Activated CD4-positive, alpha-beta T cell treated with anti-CD3 and anti-CD28 coated beads, Interleukin-2, amount 10 ng/mL, durations not matched to agents 7 days and 5 days (primary cell): ENCODE data around the gene LRP3. TPM values are rescaled to one million over a fixed set of nuclear protein-coding genes. Genes with fewer than 3 reads are reported as not detected.

Experiments
- CTCF ChIA-PET: fragments of 350-600 bp; sonication (Branson Sonifier 250); formaldehyde crosslinking; loops from one replicate; lab custom pipeline; 2021; ENCODE audit warnings: antibody characterized with exemption; lab: Charles Lee
- POLR2A ChIA-PET: fragments of 350-600 bp; sonication (Branson Sonifier 250); formaldehyde crosslinking; loops from one replicate; lab custom pipeline; 2021; ENCODE audit warnings: antibody characterized with exemption; lab: Charles Lee
- DNase-seq: peaks from one replicate; pipeline ENCODE4 v3.0.0-alpha.2; 2020
- H3K27ac Mint-ChIP-seq: one replicate; pipeline ENCODE4 v1.8.0; 2021; ENCODE audit warnings: mild to moderate bottlenecking, moderate library complexity, mixed read lengths
- H3K27me3 Mint-ChIP-seq: one replicate; pipeline ENCODE4 v1.8.0; 2021; ENCODE audit warnings: mixed read lengths
- H3K36me3 Mint-ChIP-seq: one replicate; pipeline ENCODE4 v1.8.0; 2021; ENCODE audit warnings: low read depth, mixed read lengths
- H3K4me1 Mint-ChIP-seq: one replicate; pipeline ENCODE4 v1.8.0; 2021; ENCODE audit warnings: mixed read lengths
- H3K4me3 Mint-ChIP-seq: one replicate; pipeline ENCODE4 v1.8.0; 2021; ENCODE audit warnings: mild to moderate bottlenecking, moderate library complexity, mixed read lengths
- H3K9me3 Mint-ChIP-seq: one replicate; pipeline ENCODE4 v1.8.0; 2021; ENCODE audit warnings: mixed read lengths
- total RNA-seq, 2 experiments: library from RNA; stranded (reverse); gene quantifications; one replicate each; pipeline ENCODE4 v1.2.3, GENCODE V29; 2021

Gene LRP3
- total RNA-seq, 2 experiments from 2014 or later, result 0.08 to 0.20 TPM

DNA sequence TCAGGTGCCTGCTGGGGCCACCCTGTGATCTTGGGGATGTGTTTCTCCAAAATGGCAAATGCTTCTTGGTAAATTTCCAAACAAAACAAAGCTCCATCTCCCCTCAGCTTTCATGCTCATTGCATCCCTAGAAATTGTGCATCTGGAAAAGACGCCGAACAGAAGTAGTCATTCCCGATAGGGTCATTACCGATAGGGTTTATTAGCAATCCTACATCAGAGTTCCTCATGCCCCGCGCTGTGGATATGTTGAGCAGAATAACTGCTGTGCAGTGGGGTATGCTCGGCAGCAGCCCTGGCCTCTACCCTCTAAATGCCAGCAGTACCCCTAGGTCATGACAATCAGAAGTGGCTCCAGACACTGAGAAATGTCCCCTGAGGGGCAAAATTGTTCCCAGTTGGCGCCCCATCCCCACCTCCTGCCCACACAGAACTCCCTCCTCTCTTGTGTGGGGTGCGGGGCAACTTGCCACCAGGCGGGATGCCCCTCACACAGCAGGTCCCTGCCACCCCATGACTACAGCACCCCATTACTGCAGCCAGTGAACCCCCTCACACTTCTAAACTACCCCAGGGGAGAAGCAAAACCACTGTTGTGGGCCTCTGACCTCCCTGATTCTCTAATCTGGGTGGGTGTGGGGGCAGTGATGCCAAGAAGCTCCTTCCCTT is 44.5 kb downstream of the LRP3 start:
- POLR2A ChIA-PET, result no interaction called here
- H3K36me3 Mint-ChIP-seq, result no peaks in the 10 kb centered on the region
- CTCF ChIA-PET, result interaction anchor here (1.3 kb wide), 1 partner anchor 168 kb away, joined by 4 read pairs; no protein-coding TSS in a partner anchor

DNA sequence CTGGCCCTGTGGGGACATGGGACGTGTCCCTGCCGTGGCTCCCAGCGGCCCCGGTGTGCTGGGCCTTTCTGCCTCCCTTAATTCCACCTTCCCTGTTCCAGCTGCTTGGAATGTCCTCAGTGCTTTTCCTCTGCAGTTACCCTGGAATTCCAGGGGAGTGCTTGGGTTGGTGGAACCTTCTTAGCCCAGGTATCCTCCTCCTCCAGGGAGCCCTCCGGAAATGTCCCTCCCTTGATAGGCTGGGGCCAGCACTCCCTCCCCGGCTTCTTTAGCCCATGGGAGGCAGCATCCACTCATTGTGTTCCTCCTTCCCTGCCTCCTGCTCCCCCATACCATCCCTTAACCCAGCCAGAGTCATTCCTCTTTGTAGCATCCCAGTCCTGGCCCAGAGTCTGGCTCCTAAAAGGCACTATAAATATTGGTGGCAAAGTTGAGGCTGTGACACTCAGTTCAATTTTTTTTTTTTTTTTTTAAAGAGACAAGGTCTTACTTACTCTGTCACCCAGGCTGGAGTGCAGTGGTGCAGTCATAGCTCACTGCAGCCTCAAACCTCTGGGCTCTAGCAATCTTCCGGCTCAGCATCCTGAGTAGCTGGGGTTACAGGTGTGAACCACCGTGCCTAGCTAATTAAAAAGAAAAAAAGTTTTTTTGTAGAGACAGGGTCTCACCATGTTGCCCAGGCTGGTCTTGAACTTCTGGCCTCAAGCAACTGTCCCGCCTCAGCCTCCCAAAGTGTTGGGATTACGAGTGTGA is 45.3 kb downstream of the LRP3 start:
- Mint-ChIP-seq H3K27me3 (no peaks in the 10 kb centered on the region), H3K9me3 (no peaks in the 10 kb centered on the region), H3K4me3 (no peak overlapping the region), H3K36me3 (no peaks in the 10 kb centered on the region), H3K27ac (no peak overlapping the region), H3K4me1 (peaks cover 6% of the 10 kb centered on the region)
- ChIA-PET POLR2A (no interaction called here), CTCF (interaction anchor here (0.5 to 1.3 kb wide), 2 partner anchors 73 to 167 kb away, joined by 3 to 4 read pairs; no protein-coding TSS in a partner anchor)
- DNase-seq, result no peak

More for the DNA sequence above, 44.5 kb downstream of the LRP3 start:
- no peaks in the 10 kb centered on the region for H3K27me3 Mint-ChIP-seq
- no peaks in the 10 kb centered on the region for H3K9me3 Mint-ChIP-seq
- peaks cover 6% of the 10 kb centered on the region for H3K4me1 Mint-ChIP-seq
- H3K27ac Mint-ChIP-seq, result no peak overlapping the region
- no peak overlapping the region for H3K4me3 Mint-ChIP-seq
- no peak for DNase-seq

DNA sequence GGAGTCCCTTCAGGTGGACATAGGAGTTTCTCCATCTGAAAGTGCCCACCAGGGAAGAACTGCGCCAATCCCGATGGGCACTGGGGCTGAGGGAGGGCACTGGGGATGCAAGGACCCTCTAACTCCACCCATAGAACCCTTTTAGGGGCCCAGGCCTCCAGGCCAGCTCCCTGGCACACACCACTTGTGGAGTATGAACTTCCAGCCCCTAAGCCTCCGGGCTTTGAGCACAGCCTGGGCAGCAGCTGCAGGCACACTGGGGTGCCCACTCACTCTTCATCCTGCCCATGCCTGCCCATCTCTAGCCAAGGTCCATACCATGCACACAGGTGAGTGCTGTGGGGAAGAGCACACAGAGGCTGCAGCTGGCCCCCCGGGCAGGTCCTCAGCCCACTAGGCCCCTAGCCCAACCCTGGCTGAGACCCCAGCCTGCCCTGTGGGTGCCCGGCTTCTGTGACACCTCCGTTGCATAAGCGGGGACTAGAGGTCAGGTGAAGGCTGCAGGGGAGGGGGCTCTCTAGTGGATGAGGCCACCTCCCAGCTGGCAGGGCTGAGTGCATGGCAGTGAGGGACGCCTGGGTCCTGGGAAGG is 46.1 kb downstream of the LRP3 start:
- ChIA-PET CTCF (interaction anchor here (0.5 to 1.3 kb wide), 2 partner anchors 73 to 166 kb away, joined by 3 to 4 read pairs; no protein-coding TSS in a partner anchor), POLR2A (interaction anchor here (0.7 kb wide), 1 partner anchor 28 kb away, joined by 7 read pairs; no protein-coding TSS in a partner anchor)
- no peak overlapping the region for H3K4me3 Mint-ChIP-seq

DNA sequence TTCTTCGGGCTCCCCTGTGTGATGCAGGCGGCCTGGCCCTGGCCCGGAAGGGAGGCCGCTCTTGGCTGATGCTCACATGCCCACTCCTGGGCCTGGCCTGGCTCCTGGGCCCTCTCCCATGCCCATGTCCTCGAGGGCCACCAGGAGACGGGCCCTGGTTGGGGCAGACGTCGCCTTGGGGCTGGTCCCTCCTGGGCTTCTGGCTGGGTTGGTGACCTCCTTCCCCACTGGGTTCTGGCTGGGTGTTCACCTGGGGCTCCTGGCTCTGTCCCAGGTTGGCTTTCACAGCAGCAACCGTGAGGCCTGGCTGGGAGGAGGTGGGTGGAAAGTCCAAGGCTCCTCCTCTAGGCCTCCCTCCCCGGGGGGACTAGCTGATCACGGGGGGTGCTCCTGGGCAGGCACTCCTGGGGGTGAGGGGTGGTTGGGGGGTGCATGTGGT is 47.0 kb downstream of the LRP3 start:
- no peak overlapping the region for H3K4me3 Mint-ChIP-seq
- POLR2A ChIA-PET, result no interaction called here

More for the DNA sequence above, 46.1 kb downstream of the LRP3 start:
- no peaks in the 10 kb centered on the region for H3K36me3 Mint-ChIP-seq
- H3K27me3 Mint-ChIP-seq, result no peaks in the 10 kb centered on the region
- H3K4me1 Mint-ChIP-seq, result peaks cover 3% of the 10 kb centered on the region
- H3K27ac Mint-ChIP-seq, result no peak overlapping the region
- no peaks in the 10 kb centered on the region for H3K9me3 Mint-ChIP-seq
- DNase-seq, result no peak

DNA sequence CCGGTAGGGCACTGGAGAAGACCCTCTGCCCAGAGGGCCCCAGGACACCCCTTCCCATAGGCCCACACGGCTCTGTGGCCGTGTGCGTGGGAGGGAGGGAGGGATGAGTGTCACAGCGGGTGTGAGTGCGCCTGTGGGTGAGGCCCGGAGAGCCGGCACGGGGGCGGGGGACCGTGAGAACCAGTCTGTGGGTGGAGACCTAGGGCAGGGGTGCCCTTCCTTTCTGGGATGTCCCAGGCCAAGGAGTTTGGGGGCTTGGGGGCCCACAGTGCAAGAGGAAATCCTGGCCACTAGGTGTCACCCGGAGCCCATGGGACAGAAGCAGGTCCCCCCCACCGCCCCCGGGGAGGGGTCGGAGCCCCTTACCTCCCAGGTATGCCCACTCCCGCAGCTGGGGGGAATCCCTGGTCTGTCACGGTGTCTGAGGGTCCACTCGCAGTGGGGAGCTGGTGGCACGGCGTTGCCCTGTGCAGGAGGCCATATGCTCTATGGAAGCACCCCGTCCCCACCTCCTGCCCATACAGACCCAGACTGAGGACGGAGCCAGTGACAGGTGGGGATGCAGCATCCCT is 47.5 kb downstream of the LRP3 start:
- no peak overlapping the region for H3K4me3 Mint-ChIP-seq
- H3K9me3 Mint-ChIP-seq, result no peaks in the 10 kb centered on the region
- H3K27me3 Mint-ChIP-seq, result no peaks in the 10 kb centered on the region
- no peaks in the 10 kb centered on the region for H3K36me3 Mint-ChIP-seq
- POLR2A ChIA-PET, result no interaction called here
- DNase-seq, result no peak
- CTCF ChIA-PET, result interaction anchor here (0.6 kb wide), 1 partner anchor 1104 kb away, joined by 3 read pairs; no protein-coding TSS in a partner anchor
- no peak overlapping the region for H3K27ac Mint-ChIP-seq
- no peaks in the 10 kb centered on the region for H3K4me1 Mint-ChIP-seq

More for the DNA sequence above, 47.0 kb downstream of the LRP3 start:
- Mint-ChIP-seq H3K27ac (no peak overlapping the region), H3K36me3 (no peaks in the 10 kb centered on the region), H3K27me3 (no peaks in the 10 kb centered on the region), H3K4me1 (no peaks in the 10 kb centered on the region), H3K9me3 (no peaks in the 10 kb centered on the region)
- DNase-seq, result no peak
- CTCF ChIA-PET, result interaction anchor here (0.6 kb wide), 1 partner anchor 1104 kb away, joined by 3 read pairs; no protein-coding TSS in a partner anchor

DNA sequence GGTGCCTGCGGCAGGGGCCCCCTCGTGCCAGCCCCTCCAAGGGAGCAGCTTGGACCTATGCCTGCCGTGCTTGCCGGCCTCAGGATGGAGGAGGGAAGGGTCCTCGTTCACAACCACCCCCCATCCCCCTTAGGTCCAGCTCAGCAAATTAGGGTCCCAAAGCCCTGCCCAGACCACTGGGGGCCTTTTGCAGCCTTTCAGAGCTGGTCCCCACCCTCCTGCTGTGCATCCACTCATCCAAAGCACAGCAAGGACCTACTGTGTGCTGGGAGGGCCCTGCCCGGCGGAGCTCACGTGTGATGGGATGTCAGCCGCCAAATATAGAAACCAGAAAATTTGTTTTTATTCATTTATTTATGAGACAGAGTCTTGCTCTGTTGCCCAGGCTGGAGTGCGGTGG is 48.0 kb downstream of the LRP3 start:
- ChIA-PET POLR2A (no interaction called here), CTCF (no interaction called here)
- H3K27me3 Mint-ChIP-seq, result no peaks in the 10 kb centered on the region
- no peaks in the 10 kb centered on the region for H3K4me1 Mint-ChIP-seq
- H3K27ac Mint-ChIP-seq, result no peak overlapping the region
- H3K4me3 Mint-ChIP-seq, result no peak overlapping the region
- no peaks in the 10 kb centered on the region for H3K36me3 Mint-ChIP-seq
- no peaks in the 10 kb centered on the region for H3K9me3 Mint-ChIP-seq
- DNase-seq, result no peak

DNA sequence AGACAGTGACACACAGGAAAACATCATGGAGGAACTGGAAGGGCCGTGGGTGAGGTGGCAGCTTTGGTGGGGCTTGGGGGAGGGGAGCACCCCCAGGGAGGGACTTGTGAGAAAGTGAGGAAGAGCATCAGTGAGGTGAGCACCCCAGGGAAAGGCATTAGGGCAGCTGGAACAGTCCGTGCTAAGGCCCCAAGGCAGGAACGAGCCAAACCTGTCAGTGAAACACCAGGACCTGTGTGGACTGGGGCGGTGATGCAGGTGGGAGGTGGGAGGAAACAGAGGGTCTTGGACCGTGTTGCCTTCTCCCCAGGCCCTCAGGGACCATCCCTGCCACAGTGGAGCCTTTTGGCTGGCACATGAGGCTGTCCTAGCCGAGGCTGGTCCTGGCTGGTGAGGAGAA is 48.8 kb downstream of the LRP3 start:
- H3K9me3 Mint-ChIP-seq, result no peaks in the 10 kb centered on the region
- POLR2A ChIA-PET, result no interaction called here

DNA sequence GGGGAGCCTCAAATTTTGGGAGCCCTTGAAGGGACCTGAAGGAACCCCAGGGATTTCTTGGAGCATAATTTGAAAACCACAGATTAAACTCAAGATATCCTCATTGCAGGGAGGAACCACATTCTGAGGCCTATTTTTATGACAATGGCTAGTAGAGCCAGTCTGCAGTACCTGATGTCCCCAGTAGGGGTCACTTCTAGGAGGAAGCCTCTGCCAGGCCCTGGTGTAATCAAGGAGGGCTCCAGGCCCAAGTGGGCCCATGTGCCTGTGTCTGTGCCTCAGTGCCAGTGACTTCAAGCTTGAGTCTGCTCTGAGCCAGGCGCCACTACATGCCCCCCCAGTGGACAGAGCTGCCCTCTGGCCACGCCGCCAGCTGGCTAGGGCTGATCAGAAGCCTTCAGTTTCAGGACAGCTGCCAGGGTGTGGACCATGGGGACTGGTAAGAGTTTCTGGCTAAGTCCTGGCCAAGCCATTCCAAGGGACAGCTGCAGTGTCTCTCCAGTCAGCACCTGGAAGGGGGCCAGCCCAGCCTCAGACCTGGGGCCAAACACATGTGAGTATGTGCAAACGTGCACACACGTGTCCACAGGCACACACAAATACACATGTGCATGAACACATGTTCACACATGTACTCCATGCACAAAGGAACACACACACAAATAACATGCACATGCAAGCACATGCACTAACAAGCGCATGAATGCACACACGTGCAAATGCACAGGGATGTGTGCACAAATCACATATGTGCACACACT is 52.0 kb downstream of the LRP3 start:
- Mint-ChIP-seq H3K9me3 (no peaks in the 10 kb centered on the region), H3K27ac (no peak overlapping the region), H3K36me3 (no peaks in the 10 kb centered on the region), H3K27me3 (no peaks in the 10 kb centered on the region), H3K4me1 (no peaks in the 10 kb centered on the region), H3K4me3 (no peak overlapping the region)
- ChIA-PET POLR2A (no interaction called here), CTCF (interaction anchor here (1.0 to 1.1 kb wide), 2 partner anchors 37 to 160 kb away, joined by 3 to 6 read pairs; no protein-coding TSS in a partner anchor)
- DNase-seq, result no peak

More for the DNA sequence above, 48.8 kb downstream of the LRP3 start:
- H3K27ac Mint-ChIP-seq, result no peak overlapping the region
- H3K4me1 Mint-ChIP-seq, result no peaks in the 10 kb centered on the region
- CTCF ChIA-PET, result interaction anchor here (1.4 to 1.5 kb wide), 2 partner anchors 163 to 173 kb away, joined by 3 to 4 read pairs; no protein-coding TSS in a partner anchor
- H3K4me3 Mint-ChIP-seq, result no peak overlapping the region
- no peak for DNase-seq
- H3K36me3 Mint-ChIP-seq, result no peaks in the 10 kb centered on the region
- H3K27me3 Mint-ChIP-seq, result no peaks in the 10 kb centered on the region

DNA sequence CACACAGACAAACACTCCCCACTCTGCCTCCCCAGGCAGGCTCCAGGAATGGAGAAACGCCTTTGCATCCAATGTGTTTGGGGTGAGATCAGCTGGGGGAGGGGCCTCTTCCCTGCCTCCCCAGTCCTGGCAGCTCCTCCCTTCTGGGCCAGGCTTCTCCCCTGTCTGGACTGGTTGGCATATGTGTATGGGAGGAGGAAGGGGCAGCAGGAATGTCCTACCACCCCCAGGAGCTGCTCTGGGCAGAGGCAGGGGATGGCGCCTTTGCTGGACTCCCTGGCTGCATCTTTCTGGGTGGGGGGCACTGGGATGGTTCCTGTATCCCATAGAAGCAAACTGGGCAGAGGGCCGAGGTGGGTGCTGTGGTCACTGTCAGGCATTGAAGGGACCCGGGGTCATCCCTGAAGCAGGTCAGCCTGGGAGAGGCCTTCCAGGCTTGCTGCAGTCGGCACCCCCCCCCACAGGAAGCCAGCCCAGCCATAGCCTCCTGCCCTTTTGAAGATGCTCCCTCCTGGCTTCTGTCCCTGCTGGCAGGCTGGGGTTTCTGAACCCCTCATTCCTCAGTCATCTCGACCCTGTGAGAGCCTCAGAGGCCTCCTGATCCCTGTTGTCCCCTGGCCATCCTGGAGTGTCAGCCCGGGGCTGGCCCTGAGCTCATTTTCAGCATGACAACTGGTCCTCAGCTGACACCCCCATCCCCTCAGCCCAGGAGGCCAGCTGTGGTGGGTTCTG is 52.7 kb downstream of the LRP3 start:
- ChIA-PET POLR2A (no interaction called here), CTCF (interaction anchor here (1.0 to 1.1 kb wide), 2 partner anchors 63 to 159 kb away, joined by 3 to 6 read pairs; no protein-coding TSS in a partner anchor)
- Mint-ChIP-seq H3K4me1 (no peaks in the 10 kb centered on the region), H3K27ac (no peak overlapping the region), H3K27me3 (no peaks in the 10 kb centered on the region), H3K36me3 (no peaks in the 10 kb centered on the region), H3K4me3 (no peak overlapping the region), H3K9me3 (no peaks in the 10 kb centered on the region)
- DNase-seq, result no peak

DNA sequence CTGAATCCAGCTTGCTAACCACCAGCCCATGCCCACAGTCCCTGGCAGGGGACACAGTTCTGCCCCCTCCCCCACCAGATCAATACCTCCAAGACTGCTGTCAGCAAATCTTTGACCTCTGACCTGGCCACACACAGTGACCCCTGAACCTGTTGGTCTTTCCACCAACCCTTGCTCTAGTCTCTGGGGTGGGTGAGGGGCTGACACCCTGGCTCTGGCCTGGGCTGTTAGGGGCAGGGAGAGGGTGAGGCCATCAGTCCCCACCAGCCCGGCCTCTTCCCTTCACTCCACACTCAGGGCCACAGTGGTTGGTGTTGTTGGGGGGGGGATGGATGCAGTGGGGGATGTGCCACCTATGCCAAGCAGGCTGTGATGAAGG is 53.3 kb downstream of the LRP3 start:
- H3K9me3 Mint-ChIP-seq, result no peaks in the 10 kb centered on the region
- no peaks in the 10 kb centered on the region for H3K4me1 Mint-ChIP-seq
- H3K36me3 Mint-ChIP-seq, result no peaks in the 10 kb centered on the region
- H3K27me3 Mint-ChIP-seq, result no peaks in the 10 kb centered on the region
- no peak for DNase-seq
- no peak overlapping the region for H3K4me3 Mint-ChIP-seq
- ChIA-PET POLR2A (no interaction called here), CTCF (interaction anchor here (1.0 kb wide), 1 partner anchor 63 kb away, joined by 3 read pairs; no protein-coding TSS in a partner anchor)
- H3K27ac Mint-ChIP-seq, result no peak overlapping the region

DNA sequence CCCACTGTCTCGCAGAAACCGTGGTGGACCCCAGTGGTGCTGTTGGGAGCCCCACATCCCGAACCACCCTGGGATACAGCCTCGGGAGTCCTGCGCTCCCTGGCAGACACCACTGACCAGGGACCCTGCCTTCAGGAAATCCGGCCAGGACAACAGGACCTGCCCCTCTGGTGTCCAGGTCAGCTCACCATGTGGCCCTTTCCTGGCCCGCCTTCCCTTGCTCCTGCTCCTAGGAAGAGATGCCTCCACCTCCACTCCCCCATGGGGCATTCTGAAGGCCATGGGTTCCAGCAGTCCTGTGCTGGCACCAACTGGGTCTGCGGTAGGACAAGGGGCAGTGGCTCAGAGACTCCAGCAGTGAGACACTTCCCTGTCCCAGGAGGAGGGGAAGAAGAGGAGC is 54.0 kb downstream of the LRP3 start:
- ChIA-PET CTCF (no interaction called here), POLR2A (no interaction called here)
- Mint-ChIP-seq H3K27ac (no peak overlapping the region), H3K9me3 (no peaks in the 10 kb centered on the region), H3K4me1 (no peaks in the 10 kb centered on the region), H3K27me3 (no peaks in the 10 kb centered on the region), H3K4me3 (no peak overlapping the region), H3K36me3 (no peaks in the 10 kb centered on the region)
- no peak for DNase-seq
